GM18867 (cell line): ENCODE data around the gene ZNF438.
"Not testable (repeated sequence)": the region's sequence is repeated elsewhere in the genome, so short reads cannot be mapped to it uniquely, and the experiment has no call there.

ENCODE experiments used
- ATAC-seq: cut with Tn5 transposase; IDR thresholded peaks from one replicate; pipeline ENCODE4 v1.9.1; 2021; ENCODE audit warnings: mild to moderate bottlenecking, moderate library complexity; ENCODE audit not compliant: unreplicated experiment

Gene ZNF438

DNA sequence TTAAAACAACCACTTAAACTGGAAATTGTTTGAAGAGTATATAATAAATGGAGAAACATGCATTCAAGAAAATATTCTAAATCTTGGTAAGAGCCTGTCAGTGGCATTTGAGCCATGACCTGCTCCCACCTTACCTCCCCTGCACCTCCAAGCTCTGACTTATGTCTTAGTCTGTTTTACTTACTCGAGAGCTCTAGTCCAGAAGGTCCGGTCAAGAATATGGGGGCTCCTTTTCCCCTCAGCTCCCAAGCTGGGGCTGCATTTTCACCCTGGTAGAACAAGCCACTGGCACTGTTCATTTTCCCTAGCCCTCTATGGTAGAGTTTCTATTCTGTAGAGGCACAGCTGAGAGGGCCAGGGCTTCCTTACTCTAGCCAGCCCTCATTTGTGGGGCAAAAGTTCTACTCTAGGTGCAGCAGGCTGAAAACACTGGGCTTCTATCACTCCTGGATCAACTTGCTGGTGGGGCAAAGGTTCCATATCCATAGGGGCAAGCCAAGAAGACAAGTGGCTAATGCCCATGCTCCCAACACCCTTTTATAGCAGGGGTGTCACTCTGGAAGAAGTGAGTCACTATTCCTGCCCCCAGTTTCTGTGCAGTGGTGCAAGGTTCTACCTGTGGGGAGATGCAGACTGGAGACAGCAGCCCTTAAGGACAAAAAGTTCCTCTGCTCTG is 40.6 kb downstream of the ZNF438 start:
- no peak for ATAC-seq

DNA sequence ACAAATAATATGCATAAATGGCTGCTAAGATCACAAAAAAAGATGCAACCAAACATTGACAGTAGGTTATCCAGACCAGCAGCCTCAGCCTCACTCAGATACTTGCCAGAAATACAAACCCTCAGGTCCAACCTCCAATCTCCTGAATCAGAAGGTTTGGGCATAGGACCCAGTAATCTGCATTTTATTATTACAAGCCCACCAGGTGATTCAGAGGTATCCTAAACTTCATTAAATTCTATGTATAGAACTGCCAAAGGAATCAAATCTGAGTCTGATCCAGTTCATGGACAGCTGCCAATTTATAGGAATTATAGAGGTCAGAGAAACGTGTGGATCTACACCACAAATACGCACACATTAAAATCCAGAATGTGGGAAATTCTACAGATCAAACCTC is 41.3 kb downstream of the ZNF438 start:
- no peak for ATAC-seq

DNA sequence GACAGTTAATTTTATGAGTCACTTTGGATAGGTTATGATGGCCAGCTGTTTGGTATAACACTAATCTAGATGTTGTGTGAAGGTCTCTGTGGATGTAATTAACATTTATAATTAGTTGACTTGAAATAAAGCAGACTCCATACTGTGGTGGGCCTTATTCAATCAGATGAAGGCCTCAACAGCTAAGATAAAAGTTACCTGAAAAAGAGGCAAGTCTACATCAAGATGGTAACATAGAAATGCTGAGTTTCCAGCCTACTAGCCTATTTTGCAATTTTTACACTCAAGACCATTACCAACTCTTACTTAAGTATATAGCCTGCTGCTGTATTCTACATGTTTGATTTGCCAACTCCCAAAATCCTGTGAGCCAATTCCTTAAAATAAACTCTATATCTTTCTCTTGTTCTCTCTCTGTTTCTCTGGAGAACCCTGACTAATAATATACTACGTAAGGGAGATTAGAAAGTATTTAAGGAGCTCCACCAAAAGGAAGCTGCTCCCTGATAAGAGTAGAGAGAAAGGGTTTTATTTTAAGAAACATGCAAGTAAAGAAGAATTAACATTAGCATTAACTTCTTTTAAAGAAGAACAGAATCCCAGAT is 42.7 kb downstream of the ZNF438 start:
- ATAC-seq = no peak

DNA sequence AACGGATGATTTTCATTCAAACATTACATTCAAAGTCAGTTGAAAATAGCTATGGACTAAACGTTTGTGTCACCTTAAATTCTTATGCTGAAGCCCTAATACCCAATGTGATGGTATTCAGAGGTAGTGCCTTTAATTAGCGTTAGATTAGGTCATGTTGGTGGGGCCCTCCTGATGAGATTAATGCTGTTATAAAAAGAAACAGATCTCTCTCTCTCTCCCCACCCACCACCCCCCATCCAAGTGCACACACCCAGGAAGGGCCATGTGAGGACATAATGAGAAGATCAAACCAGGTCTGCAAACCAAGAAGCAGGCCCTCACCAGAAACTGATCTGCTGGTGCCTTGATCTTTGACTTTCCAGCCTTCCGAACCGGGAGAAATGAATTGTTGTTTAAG is 44.2 kb downstream of the ZNF438 start:
- ATAC-seq = no peak

GRCh38 chr10:30986053-30986555 is 45.6 kb downstream of the ZNF438 start:
- no peak for ATAC-seq

- no peak for ATAC-seq
Measured at GRCh38 chr10:30985512-30985911, 46.2 kb downstream of the ZNF438 start.

DNA sequence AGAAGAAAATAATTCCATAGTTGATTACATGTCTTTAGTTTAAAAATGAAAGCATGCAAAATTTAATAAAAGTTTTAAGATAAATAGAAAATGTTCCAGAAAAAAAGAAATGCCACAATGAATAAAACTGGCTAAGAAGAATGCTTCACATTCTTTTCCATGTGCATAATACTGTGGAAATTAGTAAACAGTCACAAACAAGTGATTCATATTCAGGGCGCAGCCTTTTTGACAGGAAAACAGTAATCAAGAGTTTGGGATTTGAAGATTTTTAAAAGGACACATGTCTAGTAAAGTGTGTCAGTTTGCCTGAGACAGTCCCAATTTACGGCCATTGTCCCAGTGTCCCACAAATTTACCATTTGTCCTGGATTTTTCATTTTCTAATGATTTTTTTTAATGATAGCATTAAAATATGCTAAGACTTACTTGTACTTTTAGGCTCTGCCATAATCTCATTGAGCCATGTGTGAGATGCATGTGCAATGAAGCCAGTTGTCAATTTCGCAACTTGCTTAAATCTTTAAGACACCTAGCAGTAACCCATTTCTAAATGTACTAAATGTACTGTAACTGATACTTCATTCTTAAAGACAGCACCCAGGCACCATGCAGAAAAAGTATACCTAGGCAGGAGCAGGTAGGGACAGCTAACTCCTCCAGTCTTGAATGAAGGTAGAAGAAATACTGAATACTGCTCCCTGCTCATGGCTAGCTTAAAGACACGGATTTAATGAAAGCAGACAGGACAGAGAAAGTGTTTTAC is 46.9 kb downstream of the ZNF438 start:
- ATAC-seq = no peak

DNA sequence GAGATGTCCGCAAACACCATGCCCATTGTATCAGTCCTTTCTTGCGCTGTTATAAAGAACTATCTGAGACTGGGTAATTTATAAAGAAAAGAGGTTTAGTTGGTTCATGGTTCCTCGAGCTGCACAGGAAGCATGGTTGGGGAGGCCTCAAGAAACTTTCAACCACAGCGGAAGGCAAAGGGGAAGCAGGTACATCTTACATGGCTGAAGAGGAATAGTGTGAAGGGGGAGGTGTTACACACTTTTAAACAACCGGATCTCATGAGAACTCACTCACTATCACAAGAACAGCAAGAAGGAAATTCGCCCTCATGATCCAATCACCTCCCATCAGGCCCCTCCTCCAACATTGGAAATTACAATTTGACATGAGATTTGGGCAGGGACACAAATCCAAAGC is 48.5 kb downstream of the ZNF438 start:
- not testable (repeated sequence) for ATAC-seq

DNA sequence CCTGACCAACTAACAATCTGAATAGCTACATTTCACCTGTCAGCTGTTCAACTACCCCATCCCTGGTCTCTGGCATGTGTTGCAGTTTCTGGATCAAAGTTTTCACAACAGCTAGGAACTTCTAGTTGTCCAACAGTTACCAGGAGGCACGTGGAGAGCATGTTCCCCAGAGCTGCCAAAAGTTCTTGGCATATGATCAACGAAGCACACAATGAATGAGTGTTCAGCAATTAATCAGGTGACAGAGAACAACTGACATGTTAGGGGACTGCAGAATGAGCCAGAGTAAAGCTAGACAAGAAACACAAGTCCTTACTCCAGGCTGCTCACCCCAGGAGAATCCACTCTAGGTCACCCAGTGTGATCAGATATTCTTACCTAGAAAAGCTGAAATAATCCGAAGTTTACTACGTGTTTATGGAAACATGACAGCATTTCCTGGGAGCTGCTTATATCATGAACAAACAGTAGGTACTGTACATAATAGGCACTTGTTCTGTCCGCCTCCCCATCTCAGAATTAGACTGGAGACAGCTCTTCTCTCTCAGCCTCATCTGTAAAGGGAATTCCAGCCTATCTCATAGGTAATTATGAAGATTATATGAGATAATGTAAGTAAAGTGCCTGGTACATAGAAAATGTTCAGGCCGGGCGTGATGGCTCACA is 50.6 kb downstream of the ZNF438 start:
- no peak for ATAC-seq

- ATAC-seq = no peak
Measured at GRCh38 chr10:30979956-30980355, 51.7 kb downstream of the ZNF438 start.

GRCh38 chr10:30978843-30979242 is 52.8 kb downstream of the ZNF438 start:
- no peak for ATAC-seq

DNA sequence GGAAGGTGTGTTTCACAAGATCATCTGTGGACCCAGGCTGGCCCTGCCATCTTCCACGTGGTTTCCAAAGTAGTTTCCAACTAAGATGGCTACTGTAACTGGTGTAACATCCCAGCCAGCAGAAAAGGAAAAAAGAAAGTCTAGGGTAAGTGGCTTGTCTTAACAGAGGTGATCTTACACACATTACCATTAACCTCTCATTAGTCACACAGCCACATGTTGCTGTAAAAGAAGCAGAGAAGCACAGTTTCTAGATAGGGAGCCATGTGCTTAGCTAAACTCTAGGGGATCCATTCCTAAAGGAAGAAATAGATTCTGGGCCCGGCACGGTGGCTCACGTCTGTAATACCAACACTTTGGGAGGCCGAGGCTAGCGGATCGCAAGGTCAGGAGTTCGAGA is 54.3 kb downstream of the ZNF438 start:
- no peak for ATAC-seq

GRCh38 chr10:30974773-30975415 is 56.8 kb downstream of the ZNF438 start:
- no peak for ATAC-seq

- no peak for ATAC-seq
Measured at GRCh38 chr10:30974355-30974754, 57.3 kb downstream of the ZNF438 start.

DNA sequence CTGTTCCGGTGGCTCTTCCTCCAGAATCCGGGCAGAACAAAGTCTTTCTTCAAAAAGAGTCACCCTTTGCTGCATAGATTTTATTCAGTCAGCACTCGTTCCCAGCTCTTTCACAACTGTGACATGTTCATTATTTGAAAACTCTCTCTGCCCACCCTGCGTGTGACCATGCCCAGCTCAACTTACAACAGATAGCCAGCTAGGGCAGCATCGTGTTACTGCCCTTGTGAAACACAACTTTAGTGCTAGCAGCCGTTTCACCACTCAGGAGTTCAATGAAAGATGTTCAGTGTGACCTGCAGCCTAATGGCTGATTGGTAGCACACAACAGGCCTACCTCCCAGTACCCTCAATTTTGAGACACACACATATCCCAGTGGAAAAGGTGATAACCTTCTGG is 57.9 kb downstream of the ZNF438 start:
- no peak for ATAC-seq

- no peak for ATAC-seq
Measured at GRCh38 chr10:30970760-30971460, 60.8 kb downstream of the ZNF438 start.

DNA sequence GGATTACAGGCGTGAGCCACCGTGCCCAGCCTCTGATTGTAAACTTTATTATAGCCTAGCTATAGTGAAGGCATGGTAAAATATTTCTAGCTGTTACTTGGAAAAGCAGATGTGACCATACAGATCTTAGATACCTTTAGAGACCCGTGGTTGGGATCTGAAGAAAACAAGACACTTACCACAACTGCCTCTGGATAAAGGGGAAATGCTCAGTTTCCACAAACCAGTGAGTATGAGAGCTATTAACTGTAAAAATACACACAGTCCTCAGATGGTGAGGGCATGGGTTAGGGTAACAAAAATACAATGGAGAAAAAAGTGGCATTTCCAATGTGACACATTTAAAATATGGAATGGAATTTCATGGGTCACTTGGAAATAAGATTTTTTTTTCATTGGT is 63.0 kb downstream of the ZNF438 start:
- ATAC-seq = no peak

DNA sequence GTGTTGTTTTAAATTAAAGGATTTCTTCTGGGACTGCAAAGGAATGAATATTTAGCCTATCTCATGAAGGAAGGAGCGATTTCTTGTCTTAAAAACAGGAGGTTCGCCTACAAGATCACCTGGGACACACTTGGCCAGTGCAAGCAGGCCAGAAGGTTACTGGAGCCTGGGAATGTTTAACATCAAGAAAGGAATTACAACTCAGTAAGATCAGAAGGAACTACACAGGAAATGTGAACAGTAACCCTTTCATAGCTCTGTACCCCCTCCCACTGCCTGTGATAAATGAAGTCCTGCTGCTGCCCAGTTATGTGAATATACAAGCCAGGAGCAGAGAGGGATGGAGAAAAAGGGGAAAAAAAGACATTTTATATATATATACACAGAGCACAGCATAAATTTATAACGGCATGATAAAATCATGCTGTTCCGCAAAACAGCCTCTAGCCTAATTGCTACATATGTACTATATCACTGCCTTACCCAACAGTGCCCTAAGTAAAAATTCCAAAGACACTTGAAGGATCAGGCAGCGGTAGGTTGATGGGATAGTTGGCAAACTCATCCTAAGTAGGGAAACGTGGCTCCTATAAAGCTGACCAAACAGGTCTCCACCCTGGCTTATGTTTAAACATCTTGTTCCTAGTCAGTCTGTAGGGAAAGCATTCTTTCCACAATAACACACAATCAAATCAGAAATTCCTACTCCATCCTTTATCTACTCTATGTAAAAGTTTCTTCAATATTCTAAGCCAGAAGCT is 63.8 kb downstream of the ZNF438 start:
- ATAC-seq = no peak
